Mesendoderm (in vitro differentiated cells): ENCODE data around the gene TMEM115.

Experiments used
- DNase-seq: peaks from one replicate; pipeline ENCODE4 v3.0.0; 2013
- H2AK5ac ChIP-seq: 2 replicates; pipeline ENCODE4 v1.6.1; 2013; ENCODE audit warnings: low read length, inconsistent platforms
- H2BK120ac ChIP-seq: 2 replicates; pipeline ENCODE4 v1.6.1; 2013; ENCODE audit warnings: low read depth, mild to moderate bottlenecking, low read length, moderate library complexity, mixed read lengths
- H2BK15ac ChIP-seq: replicated peaks from 2 replicates; pipeline ENCODE4 v1.6.1; 2013; ENCODE audit warnings: low read depth, mild to moderate bottlenecking, moderate library complexity
- H2BK5ac ChIP-seq: 2 replicates; pipeline ENCODE4 v1.6.1; 2013; ENCODE audit warnings: low read length, inconsistent platforms
- H3K18ac ChIP-seq: 2 replicates; pipeline ENCODE4 v1.6.1; 2013; ENCODE audit warnings: mild to moderate bottlenecking, low read length, mixed read lengths
- H3K23ac ChIP-seq: one replicate; pipeline ENCODE4 v1.6.1; 2013; ENCODE audit warnings: low read length
- H3K27ac ChIP-seq: 2 replicates; pipeline ENCODE4 v1.5.1; 2013; ENCODE audit warnings: low read depth, mild to moderate bottlenecking, inconsistent platforms, low read length, moderate library complexity
- H3K27me3 ChIP-seq: 2 replicates; pipeline ENCODE4 v1.6.1; 2013; ENCODE audit warnings: low read length, control low read depth, mild to moderate bottlenecking, inconsistent platforms; ENCODE audit not compliant: insufficient read depth, poor library complexity
- H3K36me3 ChIP-seq: 2 replicates; pipeline ENCODE4 v1.6.1; 2013; ENCODE audit warnings: low read length, inconsistent platforms; ENCODE audit not compliant: control insufficient read depth, insufficient read depth
- H3K4ac ChIP-seq: one replicate; pipeline ENCODE4 v1.6.1; 2013; ENCODE audit warnings: low read depth, mild to moderate bottlenecking, low read length, moderate library complexity
- H3K4me1 ChIP-seq: 2 replicates; pipeline ENCODE4 v1.6.1; 2013; ENCODE audit warnings: low read depth, low read length, inconsistent platforms; ENCODE audit not compliant: control insufficient read depth
- H3K4me2 ChIP-seq: 2 replicates; pipeline ENCODE4 v1.6.1; 2013; ENCODE audit warnings: low read length
- H3K4me3 ChIP-seq: 2 replicates; pipeline ENCODE4 v1.5.1; 2013; ENCODE audit warnings: mild to moderate bottlenecking, low read length
- H3K56ac ChIP-seq: one replicate; pipeline ENCODE4 v1.6.1; 2013; ENCODE audit warnings: low read length
- H3K79me1 ChIP-seq: 2 replicates; pipeline ENCODE4 v1.6.1; 2013; ENCODE audit warnings: low read length, inconsistent platforms
- H3K79me2 ChIP-seq: 2 replicates; pipeline ENCODE4 v1.6.1; 2013; ENCODE audit warnings: mild to moderate bottlenecking, low read length; ENCODE audit not compliant: control insufficient read depth, insufficient read depth
- H3K9ac ChIP-seq: 2 replicates; pipeline ENCODE4 v1.6.1; 2013; ENCODE audit warnings: low read length, inconsistent platforms
- H4K5ac ChIP-seq: one replicate; pipeline ENCODE4 v1.6.1; 2013; ENCODE audit warnings: low read length
- H4K8ac ChIP-seq: one replicate; pipeline ENCODE4 v1.6.1; 2013; ENCODE audit warnings: low read depth, mild to moderate bottlenecking, control low read depth, low read length, moderate library complexity
- WGBS: extraction: QIAGEN DNeasy Blood & Tissue Kit; methylation state at CpG from one replicate; pipeline ENCODE4 v1.1.7; 2013; ENCODE audit warnings: low lambda C conversion rate, missing lambda C conversion rate; ENCODE audit not compliant: insufficient coverage; ENCODE audit errors: extremely low coverage; 5-methylcytosine and 5-hydroxymethylcytosine counted together

TMEM115 gene

GRCh38 chr3:50322386-50323091 is 36.8 kb downstream of the TMEM115 start, which contains the start of gene HYAL2:
TSS of gene HYAL2 (minus strand) at chr3:50322745. CDS start at chr3:50320489, 2,256 bp downstream.
- peaks cover 13% of the 10 kb centered on the region for H3K36me3 ChIP-seq
- DNase-seq, result peak; percentile 61

GRCh38 chr3:50322115-50322385 is 37.3 kb downstream of the TMEM115 start:
- H4K5ac ChIP-seq, result peak overlapping the region; percentile 73
- H3K27ac ChIP-seq, result peak overlapping the region; percentile 76
- H2BK5ac ChIP-seq, result peak overlapping the region; percentile 83
- H3K4me1 ChIP-seq, result peaks cover 14% of the 10 kb centered on the region
- H3K4me2 ChIP-seq, result peak overlapping the region; percentile 94
- H2BK15ac ChIP-seq, result no peak overlapping the region
- H2AK5ac ChIP-seq, result peak overlapping the region; percentile 92
- H3K23ac ChIP-seq, result peak overlapping the region; percentile 53
- no peak overlapping the region for H4K8ac ChIP-seq
- H2BK120ac ChIP-seq, result peak overlapping the region; percentile 55
- peak overlapping the region; percentile 70 for H3K4ac ChIP-seq
- peak overlapping the region; percentile 86 for H3K18ac ChIP-seq
- H3K9ac ChIP-seq, result peak overlapping the region; percentile 97
- no peaks in the 10 kb centered on the region for H3K27me3 ChIP-seq
- peak overlapping the region; percentile 65 for H3K4me3 ChIP-seq
- H3K79me1 ChIP-seq, result peaks cover 27% of the 10 kb centered on the region
- H3K36me3 ChIP-seq, result peaks cover 13% of the 10 kb centered on the region
- H3K56ac ChIP-seq, result peak overlapping the region; percentile 96
- peaks cover 29% of the 10 kb centered on the region for H3K79me2 ChIP-seq
- DNase-seq, result no peak
- no CpG with 5 or more reads among the region's 14 CpGs for WGBS

More at GRCh38 chr3:50322386-50323091, 36.8 kb downstream of the TMEM115 start, which contains the start of gene HYAL2:
- Histone ChIP-seq H3K23ac (peak within 1 kb of the TSS; percentile 53), H3K4me2 (peak within 1 kb of the TSS; percentile 94), H3K9ac (peak within 1 kb of the TSS; percentile 97), H2BK15ac (no peak within 1 kb of the TSS), H2BK5ac (peak within 1 kb of the TSS; percentile 83), H3K79me2 (peaks cover 34% of the 10 kb centered on the region), H2BK120ac (peak within 1 kb of the TSS; percentile 55), H3K4me3 (peak within 1 kb of the TSS; percentile 65), H3K4me1 (peaks cover 14% of the 10 kb centered on the region), H2AK5ac (peak within 1 kb of the TSS; percentile 92), H3K56ac (peak within 1 kb of the TSS; percentile 96), H3K27me3 (no peaks in the 10 kb centered on the region), H4K5ac (peak within 1 kb of the TSS; percentile 73), H3K18ac (peak within 1 kb of the TSS; percentile 86), H4K8ac (no peak within 1 kb of the TSS), H3K4ac (peak within 1 kb of the TSS; percentile 70), H3K79me1 (peaks cover 27% of the 10 kb centered on the region), H3K27ac (peak within 1 kb of the TSS; percentile 76)
- WGBS, result no CpG with 5 or more reads among the region's 31 CpGs

GRCh38 chr3:50321336-50322114 is 37.8 kb downstream of the TMEM115 start:
- Histone ChIP-seq H4K8ac (no peak overlapping the region), H3K9ac (peak overlapping the region; percentile 97), H3K4me3 (peak overlapping the region; percentile 94), H2BK15ac (no peak overlapping the region), H3K27ac (peak overlapping the region; percentile 76), H3K23ac (peak overlapping the region; percentile 33), H3K18ac (peak overlapping the region; percentile 86), H2BK120ac (no peak overlapping the region), H2AK5ac (no peak overlapping the region), H4K5ac (no peak overlapping the region), H3K36me3 (peaks cover 13% of the 10 kb centered on the region), H3K4me1 (peaks cover 14% of the 10 kb centered on the region), H2BK5ac (peak overlapping the region; percentile 96), H3K4ac (peak overlapping the region; percentile 70), H3K27me3 (no peaks in the 10 kb centered on the region), H3K79me2 (peaks cover 27% of the 10 kb centered on the region), H3K4me2 (peak overlapping the region; percentile 94), H3K56ac (peak overlapping the region; percentile 96), H3K79me1 (peaks cover 27% of the 10 kb centered on the region)
- peak; percentile 97 for DNase-seq
- whole genome bisulfite sequencing, result no CpG with 5 or more reads among the region's 59 CpGs

DNA sequence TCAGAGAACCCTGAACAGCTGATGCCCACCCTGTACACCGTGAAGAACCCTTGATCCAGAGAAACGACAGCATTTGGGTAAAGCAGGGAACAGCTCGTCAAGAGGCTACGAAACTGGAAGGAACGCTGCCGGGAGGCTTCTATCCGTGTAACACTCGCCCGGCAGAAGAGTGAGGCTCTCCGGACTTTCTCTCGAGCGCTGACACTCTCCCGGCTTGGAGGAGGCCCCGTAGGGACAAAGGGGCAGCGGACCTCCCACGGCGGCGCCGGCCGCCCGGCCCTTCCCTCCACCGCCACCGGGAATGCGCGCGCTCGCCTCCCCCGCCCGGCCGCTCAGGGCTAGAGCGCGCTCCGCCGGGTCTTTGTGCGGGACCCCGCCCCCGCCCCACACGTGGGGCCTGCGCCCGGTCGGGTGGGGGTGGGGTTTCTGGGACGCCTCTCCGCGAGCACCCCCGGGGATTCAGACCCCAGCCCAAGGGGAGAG is 38.4 kb downstream of the TMEM115 start:
- no peak overlapping the region for H4K8ac ChIP-seq
- H3K18ac ChIP-seq, result peak overlapping the region; percentile 53
- no peak overlapping the region for H2BK15ac ChIP-seq
- H3K9ac ChIP-seq, result peak overlapping the region; percentile 94
- H3K4me2 ChIP-seq, result peak overlapping the region; percentile 73
- peak overlapping the region; percentile 96 for H3K56ac ChIP-seq
- peak overlapping the region; percentile 28 for H2AK5ac ChIP-seq
- peak overlapping the region; percentile 94 for H3K4me3 ChIP-seq
- peak overlapping the region; percentile 63 for H3K4ac ChIP-seq
- H4K5ac ChIP-seq, result no peak overlapping the region
- H2BK5ac ChIP-seq, result peak overlapping the region; percentile 18
- peaks cover 14% of the 10 kb centered on the region for H3K4me1 ChIP-seq
- no CpG with 5 or more reads among the region's 45 CpGs for WGBS
- H3K36me3 ChIP-seq, result peaks cover 13% of the 10 kb centered on the region
- peaks cover 27% of the 10 kb centered on the region for H3K79me2 ChIP-seq
- no peaks in the 10 kb centered on the region for H3K27me3 ChIP-seq
- H3K79me1 ChIP-seq, result peaks cover 29% of the 10 kb centered on the region
- no peak overlapping the region for H2BK120ac ChIP-seq
- DNase-seq, result peak; percentile 81
- H3K23ac ChIP-seq, result peak overlapping the region; percentile 32
- peak overlapping the region; percentile 76 for H3K27ac ChIP-seq

DNA sequence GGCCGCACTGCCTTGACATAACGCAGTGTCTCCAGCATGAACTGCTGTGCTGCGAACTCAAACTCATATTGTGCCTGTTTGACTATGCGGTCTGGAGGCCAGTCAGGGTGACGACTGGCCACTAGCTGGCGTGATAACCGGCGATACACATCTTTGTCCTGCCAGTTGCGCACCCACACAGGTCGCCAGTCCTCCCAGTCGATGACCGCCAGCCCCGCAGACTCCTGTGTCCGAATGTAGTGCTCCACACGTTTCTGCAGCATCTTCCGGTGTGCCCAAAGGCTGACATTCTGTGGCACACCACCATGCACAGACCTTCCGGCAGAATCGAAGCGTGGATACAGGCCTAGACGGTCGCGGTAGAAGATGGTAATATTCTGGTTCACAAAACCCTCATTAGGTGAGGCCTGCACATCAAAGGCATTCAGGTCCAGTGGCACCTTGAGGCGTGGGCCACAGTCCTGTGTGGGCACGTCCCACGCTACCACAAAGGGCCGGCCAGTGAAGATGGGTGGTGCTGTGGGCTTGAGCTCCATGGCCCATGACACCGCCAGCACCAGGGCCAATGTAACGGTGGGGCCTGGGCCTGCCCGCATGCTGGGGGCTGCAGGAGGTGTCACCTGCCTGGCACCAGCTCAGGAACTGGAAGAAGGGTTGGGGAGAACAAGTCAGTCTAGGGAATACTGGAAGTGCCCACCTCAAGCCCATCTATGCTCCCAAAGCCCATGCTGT is 39.3 kb downstream of the TMEM115 start:
- H3K27ac ChIP-seq, result no peak overlapping the region
- no peaks in the 10 kb centered on the region for H3K27me3 ChIP-seq
- peaks cover 29% of the 10 kb centered on the region for H3K79me1 ChIP-seq
- WGBS, result no CpG with 5 or more reads among the region's 29 CpGs
- peaks cover 10% of the 10 kb centered on the region for H3K36me3 ChIP-seq
- no peak overlapping the region for H2BK15ac ChIP-seq
- peak overlapping the region; percentile 94 for H3K4me3 ChIP-seq
- no peak overlapping the region for H4K8ac ChIP-seq
- no peak overlapping the region for H2BK5ac ChIP-seq
- no peak for DNase-seq
- no peak overlapping the region for H4K5ac ChIP-seq
- H2AK5ac ChIP-seq, result peak overlapping the region; percentile 76
- H3K56ac ChIP-seq, result peak overlapping the region; percentile 96
- H3K4me1 ChIP-seq, result peaks cover 14% of the 10 kb centered on the region
- peak overlapping the region; percentile 94 for H3K9ac ChIP-seq
- peak overlapping the region; percentile 73 for H3K4me2 ChIP-seq
- no peak overlapping the region for H3K18ac ChIP-seq
- H3K4ac ChIP-seq, result no peak overlapping the region
- peak overlapping the region; percentile 32 for H3K23ac ChIP-seq
- H2BK120ac ChIP-seq, result no peak overlapping the region
- peaks cover 27% of the 10 kb centered on the region for H3K79me2 ChIP-seq
